H1 (cell line): ENCODE results near the gene MEF2D. TPM values are rescaled to one million over a fixed set of nuclear protein-coding genes. Genes with fewer than 3 reads are reported as not detected.

ENCODE experiments used
- CEBPB ChIP-seq: IDR thresholded peaks from 2 replicates; pipeline ENCODE4 v1.6.1; 2012; ENCODE audit warnings: low read depth, low read length
- JUND ChIP-seq: IDR thresholded peaks from 2 replicates; pipeline ENCODE4 v1.6.1; 2011; ENCODE audit warnings: mild to moderate bottlenecking, improper control_type of control experiment, low read length
- RFX5 ChIP-seq: IDR thresholded peaks from 2 replicates; pipeline ENCODE4 v1.6.1; 2011; ENCODE audit warnings: low read depth, low read length, improper control_type of control experiment, borderline replicate concordance
- TAF1 ChIP-seq: IDR thresholded peaks from 2 replicates; pipeline ENCODE4 v1.6.1; 2011; ENCODE audit warnings: mild to moderate bottlenecking, low read depth, low read length
- polyA plus RNA-seq, 7 experiments: library from polyadenylated mRNA; depleted of rRNA in 3 of 7; stranded (reverse) in 5 of 7; unstranded in 2 of 7; fragments of >200 nt in 5 of 7; fragments of 200-250 nt in 2 of 7; gene quantifications; 1 replicate in 5 of 7; 2 replicates in 1 of 7; 4 replicates in 1 of 7; pipeline versions ENCODE4 v1.2.1 to v1.2.3, GENCODE V29; 2011 to 2013; ENCODE audit warnings: missing spikeins in 2 of 7, mixed read lengths in 2 of 7
- total RNA-seq: library from RNA; stranded (reverse); fragmentation: NEBNext Ultra II Directional; extraction: Animal tissue kit (Norgen Biotek cat#: 25700); gene quantifications from 2 replicates; pipeline ENCODE4 v1.2.1, GENCODE V29; 2021
- TF ChIP-seq, protein P1 (sequence below): IDR thresholded peaks from 2 replicates; pipeline ENCODE4 v1.6.1; 2011; ENCODE audit warnings: low read depth, mild to moderate bottlenecking, low read length; ENCODE audit not compliant: insufficient read depth

Gene MEF2D
- total and polyA plus RNA-seq, 2 of the 8 experiments (the other 6 are each of a cell fraction or from before 2014, with no cell fraction given) = 17.3 to 20.3 TPM

- TF ChIP-seq RFX5 = no peak
- TF ChIP-seq, protein P1, sequence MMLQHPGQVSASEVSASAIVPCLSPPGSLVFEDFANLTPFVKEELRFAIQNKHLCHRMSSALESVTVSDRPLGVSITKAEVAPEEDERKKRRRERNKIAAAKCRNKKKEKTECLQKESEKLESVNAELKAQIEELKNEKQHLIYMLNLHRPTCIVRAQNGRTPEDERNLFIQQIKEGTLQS = no peak
- no peak for TF ChIP-seq JUND
- no peak for TF ChIP-seq TAF1
- no peak for TF ChIP-seq CEBPB
Observed at GRCh38 chr1:156491151-156491949, 9.2 kb downstream of the MEF2D start (continued).
